ENCODE measurements around the gene PPP3CA.

GRCh38 chr4:101280866-101281600 is 66.3 kb downstream of the PPP3CA start:
- no peak for TF ChIP-seq CTCF (conservative IDR thresholded peaks at IDR 0.05 in 1 of 2, IDR thresholded peaks at IDR 0.05 in 1 of 2; ENCODE audit: extremely low read depth in 1 of 2, insufficient read depth in 1 of 2, low read depth in 1 of 2, low read length in 2 of 2)
- TF ChIP-seq EZH2 (IDR thresholded peaks at IDR 0.05; ENCODE audit: borderline replicate concordance, low read length): no peak
